Measurements from ENCODE around the gene TFRC.
"Not testable (repeated sequence)": the region's sequence is repeated elsewhere in the genome, so short reads cannot be mapped to it uniquely, and the experiment has no call there.

TFRC gene

GRCh38 chr3:196081834-196082618 is at the start of gene TFRC:
Gene TFRC (minus strand): TSS chr3:196082090. CDS start chr3:196077099, 4,991 bp downstream.
- DNase-seq, result peak; percentile 98

GRCh38 chr3:196128172-196128843 is 46.4 kb upstream of the TFRC start:
- DNase-seq, result no peak

- peak; percentile 53 for DNase-seq
Observed at GRCh38 chr3:196127308-196128040, 45.6 kb upstream of the TFRC start.

- no peak for DNase-seq
Observed at GRCh38 chr3:196124608-196125007, 42.7 kb upstream of the TFRC start.

GRCh38 chr3:196122688-196123046 is 40.8 kb upstream of the TFRC start:
- no peak for DNase-seq

- no peak for DNase-seq
Observed at GRCh38 chr3:196122021-196122687, 40.3 kb upstream of the TFRC start.

- no peak for DNase-seq
Observed at GRCh38 chr3:196121066-196121465, 39.2 kb upstream of the TFRC start.

- DNase-seq, result peak; percentile 62
Observed at GRCh38 chr3:196120291-196120951, 38.5 kb upstream of the TFRC start.

GRCh38 chr3:196117809-196118208 is 35.9 kb upstream of the TFRC start:
- no peak for DNase-seq

GRCh38 chr3:196115678-196116083 is 33.8 kb upstream of the TFRC start:
- DNase-seq, result peak; percentile 16

GRCh38 chr3:196111939-196112386 is 30.1 kb upstream of the TFRC start:
- DNase-seq, result peak; percentile 75

- DNase-seq, result no peak
Observed at GRCh38 chr3:196108075-196108743, 26.3 kb upstream of the TFRC start.

GRCh38 chr3:196104707-196105106 is 22.8 kb upstream of the TFRC start:
- not testable (repeated sequence) for DNase-seq

GRCh38 chr3:196098365-196098980 is 16.6 kb upstream of the TFRC start:
- DNase-seq, result not testable (repeated sequence)

GRCh38 chr3:196097373-196098154 is 15.7 kb upstream of the TFRC start:
- DNase-seq, result no peak

GRCh38 chr3:196096382-196096953 is 14.6 kb upstream of the TFRC start:
- no peak for DNase-seq

GRCh38 chr3:196093317-196094111 is 11.6 kb upstream of the TFRC start:
- no peak for DNase-seq

- no peak for DNase-seq
Observed at GRCh38 chr3:196087906-196088305, 6.0 kb upstream of the TFRC start.

GRCh38 chr3:196082619-196082971 is 705 bp upstream of the TFRC start:
- no peak for DNase-seq
